LNCAP (cell line): Measurements from ENCODE around the gene CMSS1.

Source experiments
- TF ChIP-seq, protein P1 (sequence below): fragments of 450-650 bp; IDR thresholded peaks from 2 replicates; pipeline ENCODE4 v1.5.1; 2017; ENCODE audit warnings: mild to moderate bottlenecking

CMSS1 gene

DNA sequence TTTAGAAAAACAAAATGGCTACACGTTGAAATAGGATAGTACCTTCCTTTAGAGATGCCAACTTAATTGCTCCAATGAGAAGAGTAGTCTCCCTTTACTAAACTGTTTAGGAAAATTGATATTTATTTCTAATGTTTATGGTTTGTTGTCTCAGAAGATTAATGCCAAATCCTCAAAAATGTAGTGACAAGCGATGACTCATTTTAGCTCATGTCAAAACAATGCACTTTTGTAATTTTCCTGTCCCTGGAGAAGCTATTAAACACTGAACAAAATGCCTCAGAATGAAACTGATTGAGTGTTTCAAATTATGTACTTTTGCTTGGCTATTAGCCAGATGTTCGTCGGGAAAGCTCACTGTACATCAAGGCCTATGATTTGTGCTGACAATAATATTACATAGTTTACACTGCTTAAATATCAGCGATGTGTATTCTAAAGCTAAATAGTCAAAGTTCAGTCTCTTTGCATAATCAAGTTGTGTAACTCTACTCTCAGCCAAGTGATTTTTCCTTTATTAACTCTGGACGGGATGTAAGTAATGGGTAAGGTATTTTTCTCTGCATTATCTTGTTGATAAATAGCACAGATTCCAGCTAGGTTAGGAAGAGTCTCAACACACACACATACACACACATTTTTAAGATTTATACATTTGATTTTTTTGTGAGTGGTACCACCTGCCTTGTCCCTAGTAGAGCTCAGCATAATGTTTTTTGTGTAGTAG is 83.7 kb downstream of the CMSS1 start:
- TF ChIP-seq, protein P1, sequence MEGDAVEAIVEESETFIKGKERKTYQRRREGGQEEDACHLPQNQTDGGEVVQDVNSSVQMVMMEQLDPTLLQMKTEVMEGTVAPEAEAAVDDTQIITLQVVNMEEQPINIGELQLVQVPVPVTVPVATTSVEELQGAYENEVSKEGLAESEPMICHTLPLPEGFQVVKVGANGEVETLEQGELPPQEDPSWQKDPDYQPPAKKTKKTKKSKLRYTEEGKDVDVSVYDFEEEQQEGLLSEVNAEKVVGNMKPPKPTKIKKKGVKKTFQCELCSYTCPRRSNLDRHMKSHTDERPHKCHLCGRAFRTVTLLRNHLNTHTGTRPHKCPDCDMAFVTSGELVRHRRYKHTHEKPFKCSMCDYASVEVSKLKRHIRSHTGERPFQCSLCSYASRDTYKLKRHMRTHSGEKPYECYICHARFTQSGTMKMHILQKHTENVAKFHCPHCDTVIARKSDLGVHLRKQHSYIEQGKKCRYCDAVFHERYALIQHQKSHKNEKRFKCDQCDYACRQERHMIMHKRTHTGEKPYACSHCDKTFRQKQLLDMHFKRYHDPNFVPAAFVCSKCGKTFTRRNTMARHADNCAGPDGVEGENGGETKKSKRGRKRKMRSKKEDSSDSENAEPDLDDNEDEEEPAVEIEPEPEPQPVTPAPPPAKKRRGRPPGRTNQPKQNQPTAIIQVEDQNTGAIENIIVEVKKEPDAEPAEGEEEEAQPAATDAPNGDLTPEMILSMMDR = no peak

DNA sequence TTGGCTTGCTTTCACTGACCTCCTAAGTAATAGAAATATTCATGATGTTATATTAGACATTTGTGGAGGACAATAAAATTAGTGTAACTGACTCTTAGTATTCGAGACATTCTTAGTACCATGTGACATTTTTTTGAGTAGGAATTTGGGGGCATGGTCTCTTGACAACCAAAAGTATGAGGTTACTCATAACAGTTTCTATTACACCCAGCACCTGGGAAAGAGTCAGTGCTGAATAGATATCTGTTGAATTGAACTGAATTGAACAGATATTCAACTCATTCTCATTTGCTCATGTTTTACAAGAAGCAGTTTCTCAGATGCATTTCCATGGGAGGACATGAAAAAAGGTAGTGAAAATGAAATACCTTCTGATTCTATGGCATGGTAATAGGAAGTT is 84.4 kb downstream of the CMSS1 start:
- TF ChIP-seq, protein P1 = no peak

DNA sequence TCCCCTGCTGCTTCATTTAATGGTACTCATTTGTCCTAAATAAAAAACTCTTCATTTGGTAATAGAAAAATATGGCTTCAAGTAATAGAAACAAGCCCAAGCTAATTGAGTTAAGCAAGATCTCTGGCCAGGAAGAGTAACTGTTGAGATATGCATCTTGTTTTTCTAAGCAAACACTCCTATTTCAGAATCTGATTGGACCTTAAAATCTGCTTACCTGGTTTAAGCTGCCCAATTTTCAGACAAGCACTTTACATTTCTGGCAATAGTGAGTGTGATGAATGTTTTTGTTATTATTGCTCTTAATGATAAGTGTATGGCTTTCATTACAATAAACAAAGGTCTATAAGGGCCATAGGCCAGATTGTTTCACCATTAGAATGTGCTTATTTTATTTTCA is 86.2 kb downstream of the CMSS1 start:
- TF ChIP-seq, protein P1 = no peak

DNA sequence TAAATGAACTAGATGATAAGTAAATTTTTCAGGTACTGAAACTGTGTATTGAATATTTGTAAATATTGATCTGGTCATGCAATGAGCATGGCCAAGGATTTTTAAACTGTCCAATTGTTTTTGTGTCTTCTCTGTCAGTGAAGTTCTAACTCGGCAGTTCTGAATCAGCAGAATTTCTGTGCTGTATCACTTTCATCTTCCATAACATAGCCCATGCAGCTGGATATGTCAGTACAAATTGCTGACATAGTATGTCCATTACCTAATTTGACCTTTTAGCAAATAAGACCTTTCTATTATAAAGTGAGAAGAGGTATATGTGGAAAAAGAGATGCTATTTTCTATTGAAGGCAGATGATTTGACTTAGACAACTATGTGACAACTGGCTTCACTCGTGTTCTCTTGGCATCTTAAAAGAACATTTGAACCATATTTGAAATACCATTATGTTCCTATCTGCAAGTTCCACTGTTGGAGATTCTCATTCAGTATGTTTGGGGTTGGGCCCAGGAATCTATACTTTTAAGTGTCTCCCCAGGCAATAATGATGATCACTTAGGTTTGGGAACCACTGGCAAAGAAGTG is 90.4 kb downstream of the CMSS1 start:
- TF ChIP-seq, protein P1 = no peak

DNA sequence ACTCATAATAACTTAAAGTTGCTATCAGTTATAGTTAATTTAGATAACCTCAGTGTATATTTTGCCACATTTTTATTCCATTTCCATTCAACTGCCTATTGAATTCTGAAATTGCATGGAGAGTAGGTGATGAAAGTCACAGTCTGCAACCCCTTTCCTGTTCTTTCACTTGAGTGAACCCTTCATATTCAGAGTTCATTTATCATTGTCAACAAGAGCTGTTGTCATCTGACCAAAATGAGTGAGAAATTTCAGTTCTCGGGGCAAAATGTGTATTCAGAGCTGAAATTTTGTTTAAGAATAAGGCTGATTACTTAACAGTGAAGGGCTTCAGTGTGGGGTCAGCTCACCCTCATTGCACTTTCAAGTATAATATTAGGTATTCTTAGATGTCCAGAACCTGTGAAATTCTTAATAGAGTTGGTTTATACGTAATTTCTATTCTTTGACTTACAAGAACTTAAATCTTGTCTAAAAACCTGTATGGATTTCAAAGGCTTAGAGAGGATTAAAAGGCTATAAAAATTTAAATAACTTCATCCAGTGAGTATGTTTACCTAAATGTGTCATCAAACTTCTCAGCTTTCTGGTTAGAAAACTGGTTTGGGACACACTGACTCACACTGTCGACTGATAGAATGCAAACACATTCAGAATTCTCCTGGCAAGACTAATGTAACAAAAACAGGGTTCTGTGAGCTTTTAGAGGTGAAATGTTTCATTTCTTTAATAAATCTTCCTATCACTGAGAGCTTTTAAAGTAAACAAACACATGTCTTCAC is 92.2 kb downstream of the CMSS1 start:
- TF ChIP-seq, protein P1 = no peak

DNA sequence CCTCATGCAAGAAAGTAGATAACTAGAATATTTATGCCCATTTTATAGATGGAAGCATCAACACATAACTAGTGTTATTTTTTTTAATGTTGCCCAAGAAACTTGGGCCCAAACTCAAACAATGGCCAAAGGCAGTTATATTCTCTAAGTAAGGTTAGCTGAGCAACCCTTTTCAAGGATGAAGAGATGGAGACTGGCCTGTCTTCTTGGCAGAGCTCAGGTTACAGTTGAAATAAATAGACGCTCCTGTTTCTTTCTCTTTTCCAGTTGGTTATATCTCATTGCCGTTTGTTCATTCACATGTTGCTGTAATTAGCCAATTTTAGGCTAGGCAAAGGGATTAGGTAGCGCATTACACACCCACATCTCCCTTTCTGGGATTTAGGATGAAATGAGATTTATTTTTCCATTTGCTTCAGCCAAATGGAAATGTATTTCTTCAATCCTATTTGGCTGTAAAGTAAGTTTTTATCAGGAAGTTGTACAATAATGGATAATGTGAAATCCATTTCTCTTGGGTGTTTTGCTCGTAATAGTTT is 93.2 kb downstream of the CMSS1 start:
- TF ChIP-seq, protein P1 = no peak

DNA sequence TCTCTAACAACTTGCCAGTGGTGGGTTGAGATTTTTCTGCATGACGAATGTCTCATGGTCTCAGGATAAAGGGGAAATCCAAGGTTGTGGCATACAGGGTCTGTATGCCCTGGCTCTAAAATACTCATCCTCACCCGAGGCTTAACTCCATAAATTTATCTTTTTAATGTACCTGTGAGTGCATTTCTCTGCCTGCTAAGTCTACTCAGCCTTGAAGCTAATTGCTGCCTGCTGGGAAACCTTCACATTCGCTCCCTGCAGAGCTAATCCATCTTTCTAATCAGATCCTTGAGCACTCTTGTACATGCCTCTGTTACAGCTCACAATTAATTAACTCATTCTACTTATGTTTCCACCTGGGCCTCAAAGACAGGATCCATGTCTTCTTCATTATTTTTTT is 93.8 kb downstream of the CMSS1 start:
- TF ChIP-seq, protein P1 = no peak
